Activated T-cell treated with anti-CD3 and anti-CD28 coated beads, Interleukin-2, amount 50 U/mL, for 48 hours (primary cell): ENCODE data around the gene ZNF664.
A peak's percentile ranks its signal among the peaks of the same experiment; 100 is the strongest.

Source experiments
- DNase-seq, 2 experiments: peaks; one replicate each; pipeline ENCODE4 v3.0.0-alpha.2; 2020

Gene ZNF664

GRCh38 chr12:124011435-124012115, 38.6 kb downstream of the ZNF664 start:
- no peak for DNase-seq

- no peak for DNase-seq
Observed at GRCh38 chr12:124013073-124013472, 40.1 kb downstream of the ZNF664 start.

GRCh38 chr12:124015494-124016461, 42.8 kb downstream of the ZNF664 start:
- DNase-seq = no peak

GRCh38 chr12:124017064-124017463, 44.0 kb downstream of the ZNF664 start:
- DNase-seq = no peak

- no peak for DNase-seq
Observed at GRCh38 chr12:124018539-124018938, 45.5 kb downstream of the ZNF664 start.

- DNase-seq = no peak
Observed at GRCh38 chr12:124019115-124019514, 46.1 kb downstream of the ZNF664 start.

GRCh38 chr12:124020514-124020949, 47.5 kb downstream of the ZNF664 start:
- no peak for DNase-seq

- no peak for DNase-seq
Observed at GRCh38 chr12:124021007-124021406, 48.0 kb downstream of the ZNF664 start.

GRCh38 chr12:124022161-124022560, 49.1 kb downstream of the ZNF664 start:
- no peak for DNase-seq

- DNase-seq = no peak
Observed at GRCh38 chr12:124024263-124024678, 51.3 kb downstream of the ZNF664 start.

- no peak for DNase-seq
Observed at GRCh38 chr12:124024776-124025175, 51.8 kb downstream of the ZNF664 start.

GRCh38 chr12:124025661-124026060, 52.6 kb downstream of the ZNF664 start:
- DNase-seq = no peak

- no peak for DNase-seq
Observed at GRCh38 chr12:124026755-124027745, 54.0 kb downstream of the ZNF664 start.

GRCh38 chr12:124027753-124028554, 54.9 kb downstream of the ZNF664 start:
- no peak for DNase-seq

- no peak for DNase-seq
Observed at GRCh38 chr12:124028555-124028925, 55.5 kb downstream of the ZNF664 start.

GRCh38 chr12:124030008-124030407, 57.0 kb downstream of the ZNF664 start:
- DNase-seq = no peak

- DNase-seq = no peak
Observed at GRCh38 chr12:124030510-124030909, 57.5 kb downstream of the ZNF664 start.

GRCh38 chr12:124031058-124031457, 58.0 kb downstream of the ZNF664 start:
- DNase-seq = no peak

GRCh38 chr12:124032265-124032886, 59.4 kb downstream of the ZNF664 start:
- peak in 1 of 2 experiments; percentile 31 for DNase-seq

GRCh38 chr12:124033859-124034258, 60.8 kb downstream of the ZNF664 start:
- DNase-seq = no peak

GRCh38 chr12:124034297-124034696, 61.3 kb downstream of the ZNF664 start:
- no peak for DNase-seq
